Panc1 (cell line): Measurements from ENCODE around the gene LARP4B.

Experiments
- TCF7L2 ChIP-seq: IDR thresholded peaks from 2 replicates; pipeline ENCODE4 v1.6.1; 2011; ENCODE audit warnings: mild to moderate bottlenecking, low read depth, low read length, inconsistent platforms
- TF ChIP-seq, protein P1 (sequence below): fragments of 450-650 bp; IDR thresholded peaks from 2 replicates; pipeline ENCODE4 v1.5.1; 2017; ENCODE audit warnings: mild to moderate bottlenecking

DNA sequence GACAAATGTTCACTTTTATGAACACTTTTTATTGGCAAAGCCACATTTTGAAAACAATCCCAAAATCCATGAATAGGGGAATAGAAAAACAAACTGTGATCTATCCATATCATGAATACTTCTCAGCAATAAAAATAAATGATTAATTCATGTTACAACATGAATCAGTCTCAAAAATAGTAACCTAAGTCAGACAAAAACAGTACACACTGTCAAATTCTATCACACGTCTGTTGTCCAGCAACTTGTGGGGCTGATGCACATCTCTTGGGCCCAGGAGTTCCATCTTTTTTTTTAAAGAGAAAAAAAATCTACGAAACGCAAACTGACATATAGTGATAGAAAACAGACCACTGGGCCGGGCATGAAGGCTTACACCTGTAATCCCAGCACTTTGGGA is 71.0 kb downstream of the LARP4B start:
- TF ChIP-seq, protein P1, sequence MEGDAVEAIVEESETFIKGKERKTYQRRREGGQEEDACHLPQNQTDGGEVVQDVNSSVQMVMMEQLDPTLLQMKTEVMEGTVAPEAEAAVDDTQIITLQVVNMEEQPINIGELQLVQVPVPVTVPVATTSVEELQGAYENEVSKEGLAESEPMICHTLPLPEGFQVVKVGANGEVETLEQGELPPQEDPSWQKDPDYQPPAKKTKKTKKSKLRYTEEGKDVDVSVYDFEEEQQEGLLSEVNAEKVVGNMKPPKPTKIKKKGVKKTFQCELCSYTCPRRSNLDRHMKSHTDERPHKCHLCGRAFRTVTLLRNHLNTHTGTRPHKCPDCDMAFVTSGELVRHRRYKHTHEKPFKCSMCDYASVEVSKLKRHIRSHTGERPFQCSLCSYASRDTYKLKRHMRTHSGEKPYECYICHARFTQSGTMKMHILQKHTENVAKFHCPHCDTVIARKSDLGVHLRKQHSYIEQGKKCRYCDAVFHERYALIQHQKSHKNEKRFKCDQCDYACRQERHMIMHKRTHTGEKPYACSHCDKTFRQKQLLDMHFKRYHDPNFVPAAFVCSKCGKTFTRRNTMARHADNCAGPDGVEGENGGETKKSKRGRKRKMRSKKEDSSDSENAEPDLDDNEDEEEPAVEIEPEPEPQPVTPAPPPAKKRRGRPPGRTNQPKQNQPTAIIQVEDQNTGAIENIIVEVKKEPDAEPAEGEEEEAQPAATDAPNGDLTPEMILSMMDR = no peak
- TF ChIP-seq TCF7L2 = no peak
